ENCODE data around the gene MYL4.

MYL4 gene

GRCh38 chr17:47262586-47262985 lies 53.4 kb downstream of the MYL4 start:
- TF ChIP-seq EZH2 (IDR thresholded peaks at IDR 0.05; ENCODE audit: borderline replicate concordance, low read length) = no peak
- no peak for TF ChIP-seq CTCF (IDR thresholded peaks at IDR 0.05; ENCODE audit: low read length)
- no peaks in the 10 kb centered on the region; the same call in 1 of the 2 replicates for H3K27me3 ChIP-seq (ENCODE audit: insufficient read depth, low read length)
- H3K36me3 ChIP-seq (ENCODE audit: insufficient read depth, low read length) = no peaks in the 10 kb centered on the region; the same call in 1 of the 2 replicates
- no peaks in the 10 kb centered on the region for H3K9me2 ChIP-seq (ENCODE audit: low read depth, low read length)
- H2AFZ ChIP-seq (ENCODE audit: low read length) = no peak overlapping the region
- H3K9ac ChIP-seq (ENCODE audit: low read length) = no peak overlapping the region
- no peaks in the 10 kb centered on the region for H4K20me1 ChIP-seq (ENCODE audit: insufficient read depth, low read length)
- no peak overlapping the region for H3K27ac ChIP-seq (ENCODE audit: low read depth, low read length, poor library complexity, severe bottlenecking)
- no peaks in the 10 kb centered on the region for H3K79me2 ChIP-seq (ENCODE audit: insufficient read depth, low read length)
- no peaks in the 10 kb centered on the region for H3K9me3 ChIP-seq (ENCODE audit: low read length)
- H3F3A ChIP-seq (ENCODE audit: insufficient read depth, low read length) = no peaks in the 10 kb centered on the region
- no peak overlapping the region for H3K4me3 ChIP-seq (ENCODE audit: low read depth, low read length, poor library complexity, severe bottlenecking)
- H3K4me2 ChIP-seq (ENCODE audit: low read length) = no peak overlapping the region
- no peaks in the 10 kb centered on the region for H3K4me1 ChIP-seq (ENCODE audit: insufficient read depth, low read length, severe bottlenecking)

GRCh38 chr17:47264166-47264565 lies 55.0 kb downstream of the MYL4 start:
- Histone ChIP-seq H3K79me2 (ENCODE audit: insufficient read depth, low read length) (no peaks in the 10 kb centered on the region), H3K27me3 (ENCODE audit: insufficient read depth, low read length) (no peaks in the 10 kb centered on the region; the same call in 1 of the 2 replicates), H3K9me3 (ENCODE audit: low read length) (no peaks in the 10 kb centered on the region), H3K4me1 (ENCODE audit: insufficient read depth, low read length, severe bottlenecking) (no peaks in the 10 kb centered on the region), H3F3A (ENCODE audit: insufficient read depth, low read length) (no peaks in the 10 kb centered on the region), H4K20me1 (ENCODE audit: insufficient read depth, low read length) (no peaks in the 10 kb centered on the region), H3K27ac (ENCODE audit: low read depth, low read length, poor library complexity, severe bottlenecking) (no peak overlapping the region), H3K9ac (ENCODE audit: low read length) (no peak overlapping the region), H2AFZ (ENCODE audit: low read length) (no peak overlapping the region), H3K9me2 (ENCODE audit: low read depth, low read length) (no peaks in the 10 kb centered on the region), H3K4me2 (ENCODE audit: low read length) (no peak overlapping the region), H3K36me3 (ENCODE audit: insufficient read depth, low read length) (no peaks in the 10 kb centered on the region; the same call in 1 of the 2 replicates), H3K4me3 (ENCODE audit: low read depth, low read length, poor library complexity, severe bottlenecking) (no peak overlapping the region)
- TF ChIP-seq EZH2 (IDR thresholded peaks at IDR 0.05; ENCODE audit: borderline replicate concordance, low read length) (no peak), CTCF (IDR thresholded peaks at IDR 0.05; ENCODE audit: low read length) (no peak)

GRCh38 chr17:47265983-47266541 lies 56.9 kb downstream of the MYL4 start:
- H2AFZ ChIP-seq (ENCODE audit: low read length) = no peak overlapping the region
- no peak overlapping the region for H3K27ac ChIP-seq (ENCODE audit: low read depth, low read length, poor library complexity, severe bottlenecking)
- H3K79me2 ChIP-seq (ENCODE audit: insufficient read depth, low read length) = no peaks in the 10 kb centered on the region
- H3K9me3 ChIP-seq (ENCODE audit: low read length) = no peaks in the 10 kb centered on the region
- TF ChIP-seq EZH2 (IDR thresholded peaks at IDR 0.05; ENCODE audit: borderline replicate concordance, low read length) (no peak), CTCF (IDR thresholded peaks at IDR 0.05; ENCODE audit: low read length) (no peak)
- H3K9me2 ChIP-seq (ENCODE audit: low read depth, low read length) = no peaks in the 10 kb centered on the region
- H3K4me2 ChIP-seq (ENCODE audit: low read length) = no peak overlapping the region
- H3K36me3 ChIP-seq (ENCODE audit: insufficient read depth, low read length) = no peaks in the 10 kb centered on the region; the same call in 1 of the 2 replicates
- H3K4me3 ChIP-seq (ENCODE audit: low read depth, low read length, poor library complexity, severe bottlenecking) = no peak overlapping the region
- no peaks in the 10 kb centered on the region for H3K4me1 ChIP-seq (ENCODE audit: insufficient read depth, low read length, severe bottlenecking)
- no peaks in the 10 kb centered on the region for H3F3A ChIP-seq (ENCODE audit: insufficient read depth, low read length)
- H3K9ac ChIP-seq (ENCODE audit: low read length) = no peak overlapping the region
- no peaks in the 10 kb centered on the region for H4K20me1 ChIP-seq (ENCODE audit: insufficient read depth, low read length)
- H3K27me3 ChIP-seq (ENCODE audit: insufficient read depth, low read length) = no peaks in the 10 kb centered on the region; the same call in 1 of the 2 replicates
